ENCODE measurements around the gene SUMF2.
"Not testable (repeated sequence)": the region's sequence is repeated elsewhere in the genome, so short reads cannot be mapped to it uniquely, and the experiment has no call there.

The SUMF2 gene

GRCh38 chr7:56033671-56034432 lies 30.2 kb upstream of the SUMF2 start:
- Histone ChIP-seq H4K20me1 (ENCODE audit: insufficient read depth, low read length) (no peaks in the 10 kb centered on the region), H3K79me2 (ENCODE audit: low read length) (no peaks in the 10 kb centered on the region), H3K36me3 (replicated peaks; ENCODE audit: low read depth, low read length) (no peaks in the 10 kb centered on the region), H3K9ac (ENCODE audit: low read length) (peak overlapping the region; percentile 64), H3K27me3 (ENCODE audit: low read depth, low read length) (no peaks in the 10 kb centered on the region), H3K9me3 (ENCODE audit: insufficient read depth, low read length) (no peaks in the 10 kb centered on the region), H3K4me3 (ENCODE audit: low read length) (peak overlapping the region; percentile 84), H3K4me2 (ENCODE audit: low read length) (peak overlapping the region; percentile 79), H3K27ac (ENCODE audit: low read length) (peak overlapping the region; percentile 18), H3K4me1 (ENCODE audit: low read length) (no peaks in the 10 kb centered on the region), H2AFZ (ENCODE audit: low read depth, low read length) (peak overlapping the region; percentile 77)
- TF ChIP-seq CTCF (IDR thresholded peaks at IDR 0.05; ENCODE audit: low read depth, low read length), result no peak
- TF ChIP-seq EZH2phosphoT487 (IDR thresholded peaks at IDR 0.05; ENCODE audit: low read depth), result no peak

- H2AFZ ChIP-seq (ENCODE audit: low read depth, low read length), result no peak overlapping the region
- no peak overlapping the region for H3K27ac ChIP-seq (ENCODE audit: low read length)
- no peak overlapping the region for H3K4me2 ChIP-seq (ENCODE audit: low read length)
- H3K79me2 ChIP-seq (ENCODE audit: low read length), result no peaks in the 10 kb centered on the region
- no peak overlapping the region for H3K4me3 ChIP-seq (ENCODE audit: low read length)
- no peak for TF ChIP-seq EZH2phosphoT487 (IDR thresholded peaks at IDR 0.05; ENCODE audit: low read depth)
- TF ChIP-seq CTCF (IDR thresholded peaks at IDR 0.05; ENCODE audit: low read depth, low read length), result no peak
- H3K36me3 ChIP-seq (replicated peaks; ENCODE audit: low read depth, low read length), result no peaks in the 10 kb centered on the region
- H4K20me1 ChIP-seq (ENCODE audit: insufficient read depth, low read length), result no peaks in the 10 kb centered on the region
- H3K9ac ChIP-seq (ENCODE audit: low read length), result no peak overlapping the region
- H3K4me1 ChIP-seq (ENCODE audit: low read length), result no peaks in the 10 kb centered on the region
- no peaks in the 10 kb centered on the region for H3K9me3 ChIP-seq (ENCODE audit: insufficient read depth, low read length)
- no peaks in the 10 kb centered on the region for H3K27me3 ChIP-seq (ENCODE audit: low read depth, low read length)
Measured at GRCh38 chr7:56040730-56041129, 23.4 kb upstream of the SUMF2 start.

DNA sequence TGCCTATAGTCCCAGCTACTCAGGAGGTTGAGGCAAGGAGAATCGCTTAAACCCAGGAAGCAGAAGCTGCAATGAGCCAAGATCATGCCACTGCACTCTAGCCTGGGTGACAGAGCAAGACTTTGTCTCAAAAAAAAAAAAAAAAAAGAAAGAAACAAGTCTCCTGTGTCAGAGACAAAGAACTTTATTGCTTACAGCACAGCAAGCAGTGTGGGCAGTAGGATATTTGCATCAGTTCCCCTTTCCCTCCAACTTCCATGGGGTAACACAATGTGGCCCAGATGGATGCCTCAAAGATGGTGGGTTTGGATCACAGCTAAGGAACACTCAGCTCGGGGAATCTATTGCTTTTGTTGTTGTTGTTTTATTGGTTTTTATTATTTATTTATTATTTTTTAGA lies 18.3 kb upstream of the SUMF2 start:
- not testable (repeated sequence) for H3K4me2 ChIP-seq (ENCODE audit: low read length); H3K4me1 ChIP-seq (ENCODE audit: low read length); H3K36me3 ChIP-seq (replicated peaks; ENCODE audit: low read depth, low read length); H3K27me3 ChIP-seq (ENCODE audit: low read depth, low read length); H3K4me3 ChIP-seq (ENCODE audit: low read length); H3K27ac ChIP-seq (ENCODE audit: low read length); H2AFZ ChIP-seq (ENCODE audit: low read depth, low read length); H3K9me3 ChIP-seq (ENCODE audit: insufficient read depth, low read length); H3K9ac ChIP-seq (ENCODE audit: low read length); H4K20me1 ChIP-seq (ENCODE audit: insufficient read depth, low read length)
- H3K79me2 ChIP-seq (ENCODE audit: low read length), result peaks cover 15% of the 10 kb centered on the region

- TF ChIP-seq CTCF (IDR thresholded peaks at IDR 0.05; ENCODE audit: low read depth, low read length) (no peak), EZH2phosphoT487 (IDR thresholded peaks at IDR 0.05; ENCODE audit: low read depth) (no peak)
- H4K20me1 ChIP-seq (ENCODE audit: insufficient read depth, low read length), result no peaks in the 10 kb centered on the region
- H3K27ac ChIP-seq (ENCODE audit: low read length), result no peak overlapping the region
- H3K9ac ChIP-seq (ENCODE audit: low read length), result no peak overlapping the region
- no peak overlapping the region for H3K4me2 ChIP-seq (ENCODE audit: low read length)
- no peak overlapping the region for H3K4me3 ChIP-seq (ENCODE audit: low read length)
- H3K36me3 ChIP-seq (replicated peaks; ENCODE audit: low read depth, low read length), result no peaks in the 10 kb centered on the region
- H3K27me3 ChIP-seq (ENCODE audit: low read depth, low read length), result no peaks in the 10 kb centered on the region
- H2AFZ ChIP-seq (ENCODE audit: low read depth, low read length), result no peak overlapping the region
- no peaks in the 10 kb centered on the region for H3K9me3 ChIP-seq (ENCODE audit: insufficient read depth, low read length)
- peaks cover 9% of the 10 kb centered on the region for H3K4me1 ChIP-seq (ENCODE audit: low read length)
- H3K79me2 ChIP-seq (ENCODE audit: low read length), result peaks cover 25% of the 10 kb centered on the region
Measured at GRCh38 chr7:56046721-56047445, 17.2 kb upstream of the SUMF2 start.

DNA sequence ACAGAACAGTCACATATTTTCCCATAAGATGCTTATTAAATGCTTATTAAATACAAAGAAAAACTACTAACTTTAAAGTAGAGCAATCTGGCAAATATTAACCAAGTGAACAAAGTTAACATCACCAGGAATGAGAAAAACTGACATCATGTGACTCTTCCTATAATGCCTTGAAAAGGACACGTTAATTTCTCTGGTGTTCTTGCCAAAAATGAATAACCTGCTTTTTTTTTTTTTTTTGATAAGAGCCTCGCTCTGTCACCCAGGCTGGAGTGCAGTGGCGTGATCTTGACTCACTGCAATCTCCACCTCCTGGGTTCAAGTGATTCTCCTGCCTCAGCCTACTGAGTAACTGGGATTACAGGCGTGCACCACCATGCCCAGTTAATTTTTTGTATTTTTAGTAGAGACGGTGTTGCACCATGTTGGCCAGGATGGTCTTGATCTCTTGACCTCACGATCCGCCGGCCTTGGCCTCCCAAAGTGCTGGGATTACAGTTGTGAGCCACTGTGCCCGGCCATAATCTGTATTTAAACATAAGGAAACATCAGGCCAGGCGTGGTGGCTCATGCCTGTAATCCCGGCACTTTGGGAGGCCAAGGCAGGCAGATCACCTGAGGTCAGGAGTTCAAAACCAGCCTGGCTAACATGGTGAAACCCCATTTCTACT lies 16.5 kb upstream of the SUMF2 start:
- H3K4me2 ChIP-seq (ENCODE audit: low read length); H3K27ac ChIP-seq (ENCODE audit: low read length); H2AFZ ChIP-seq (ENCODE audit: low read depth, low read length); H3K27me3 ChIP-seq (ENCODE audit: low read depth, low read length); H3K9me3 ChIP-seq (ENCODE audit: insufficient read depth, low read length); H3K36me3 ChIP-seq (replicated peaks; ENCODE audit: low read depth, low read length); H3K9ac ChIP-seq (ENCODE audit: low read length); H4K20me1 ChIP-seq (ENCODE audit: insufficient read depth, low read length); H3K4me1 ChIP-seq (ENCODE audit: low read length); H3K4me3 ChIP-seq (ENCODE audit: low read length): not testable (repeated sequence)
- peaks cover 32% of the 10 kb centered on the region for H3K79me2 ChIP-seq (ENCODE audit: low read length)

All from OCI-LY3 (cell line).